ENCODE results near the gene HOTAIR.

The HOTAIR gene

GRCh38 chr12:53985692-53985993 lies 10.9 kb upstream of the HOTAIR start:
- no peak for DNase-seq

DNA sequence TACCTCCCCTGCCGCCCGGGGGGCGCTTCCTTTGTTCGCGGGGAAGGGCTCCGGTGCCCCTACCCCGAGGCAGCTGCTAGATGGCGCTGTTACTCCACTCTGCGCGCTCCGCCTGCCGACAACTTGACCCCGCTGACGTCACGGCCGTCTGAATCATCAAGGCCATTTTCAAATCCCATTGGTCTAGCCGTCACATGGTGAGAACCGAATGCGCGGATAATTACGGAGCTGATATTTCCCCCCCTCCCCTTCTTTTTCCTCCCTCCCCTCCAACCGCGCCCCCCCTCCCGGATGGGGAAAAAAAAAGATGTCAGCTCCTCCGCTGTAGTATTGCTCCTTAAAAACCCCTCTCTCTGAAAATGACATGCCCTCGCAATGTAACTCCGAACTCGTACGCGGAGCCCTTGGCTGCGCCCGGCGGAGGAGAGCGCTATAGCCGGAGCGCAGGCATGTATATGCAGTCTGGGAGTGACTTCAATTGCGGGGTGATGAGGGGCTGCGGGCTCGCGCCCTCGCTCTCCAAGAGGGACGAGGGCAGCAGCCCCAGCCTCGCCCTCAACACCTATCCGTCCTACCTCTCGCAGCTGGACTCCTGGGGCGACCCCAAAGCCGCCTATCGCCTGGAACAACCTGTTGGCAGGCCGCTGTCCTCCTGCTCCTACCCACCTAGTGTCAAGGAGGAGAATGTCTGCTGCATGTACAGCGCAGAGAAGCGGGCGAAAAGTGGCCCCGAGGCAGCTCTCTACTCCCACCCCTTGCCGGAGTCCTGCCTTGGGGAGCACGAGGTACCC lies 10.3 kb upstream of the HOTAIR start, which contains the start of gene HOXC10:
HOXC10 (plus strand) TSS at position 246 of the 791 bp plus-strand sequence; CDS start at position 360, 114 bp downstream.
- peak; percentile 78 for DNase-seq

- no peak for DNase-seq
Observed at GRCh38 chr12:53983950-53984572, 9.3 kb upstream of the HOTAIR start.

DNA sequence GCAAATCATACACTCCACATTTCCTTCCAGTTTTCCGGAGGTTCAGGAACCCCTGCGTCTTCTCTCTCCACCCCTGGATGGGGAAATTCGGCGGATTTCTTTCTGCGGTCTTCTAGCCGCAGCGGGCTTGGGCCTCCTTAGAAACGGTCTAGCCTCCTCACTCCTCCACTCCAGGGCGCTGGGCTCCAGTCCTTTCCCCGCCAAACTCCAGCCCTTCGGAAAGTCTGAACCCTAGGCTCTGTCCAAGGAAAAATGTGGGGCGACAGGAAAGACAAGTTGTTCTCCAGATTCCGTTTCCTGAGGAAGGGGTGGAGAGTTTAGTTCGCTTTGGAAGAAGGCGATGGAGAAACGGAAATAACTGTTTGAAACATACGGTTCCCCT lies 8.8 kb upstream of the HOTAIR start:
- no peak for DNase-seq

DNA sequence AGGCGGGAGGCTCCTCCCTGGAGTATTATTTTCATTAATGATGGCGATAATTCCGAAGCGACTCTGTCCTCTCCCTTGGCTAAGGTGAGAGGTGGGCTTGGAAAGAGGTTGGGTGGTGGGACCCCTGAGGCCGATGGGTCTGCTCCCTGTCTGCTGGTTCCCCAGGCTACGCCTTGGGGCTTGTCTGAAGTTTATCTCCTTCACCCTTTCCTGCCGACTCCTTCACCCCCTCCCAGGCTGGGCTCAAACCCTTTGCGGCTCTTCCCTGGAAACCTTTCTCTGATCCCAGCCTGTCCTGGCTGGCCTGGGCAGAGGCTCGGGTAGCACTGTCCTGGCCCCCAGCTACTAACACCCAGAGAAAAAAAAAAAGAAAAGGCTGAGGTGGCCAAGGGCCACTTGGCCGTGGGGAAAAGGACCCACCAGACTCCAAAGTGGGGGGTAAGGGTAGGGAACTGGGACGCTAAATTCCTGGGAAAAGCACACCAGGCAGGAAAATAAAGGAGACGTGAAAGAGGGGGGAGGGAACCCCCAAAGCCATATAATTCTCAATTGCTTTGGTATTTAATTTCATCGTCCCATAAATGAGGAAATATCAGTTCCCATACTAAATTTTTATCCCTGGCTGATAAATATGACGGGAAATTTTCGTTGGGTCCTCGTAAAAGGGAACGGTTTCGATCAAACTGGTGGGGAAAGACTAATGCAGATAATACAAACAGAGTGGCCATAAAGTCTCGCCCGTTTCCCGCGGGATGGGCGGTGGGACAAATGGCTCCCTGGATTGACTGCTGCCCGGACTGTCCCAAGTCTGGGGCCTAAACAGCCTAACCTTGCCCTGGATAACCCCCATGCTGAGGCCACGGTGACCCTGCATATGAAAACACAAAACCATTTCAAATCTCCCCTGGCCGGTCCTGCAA lies 8.2 kb upstream of the HOTAIR start:
- DNase-seq: no peak

GRCh38 chr12:53981634-53982565 lies 7.1 kb upstream of the HOTAIR start:
- no peak for DNase-seq

DNA sequence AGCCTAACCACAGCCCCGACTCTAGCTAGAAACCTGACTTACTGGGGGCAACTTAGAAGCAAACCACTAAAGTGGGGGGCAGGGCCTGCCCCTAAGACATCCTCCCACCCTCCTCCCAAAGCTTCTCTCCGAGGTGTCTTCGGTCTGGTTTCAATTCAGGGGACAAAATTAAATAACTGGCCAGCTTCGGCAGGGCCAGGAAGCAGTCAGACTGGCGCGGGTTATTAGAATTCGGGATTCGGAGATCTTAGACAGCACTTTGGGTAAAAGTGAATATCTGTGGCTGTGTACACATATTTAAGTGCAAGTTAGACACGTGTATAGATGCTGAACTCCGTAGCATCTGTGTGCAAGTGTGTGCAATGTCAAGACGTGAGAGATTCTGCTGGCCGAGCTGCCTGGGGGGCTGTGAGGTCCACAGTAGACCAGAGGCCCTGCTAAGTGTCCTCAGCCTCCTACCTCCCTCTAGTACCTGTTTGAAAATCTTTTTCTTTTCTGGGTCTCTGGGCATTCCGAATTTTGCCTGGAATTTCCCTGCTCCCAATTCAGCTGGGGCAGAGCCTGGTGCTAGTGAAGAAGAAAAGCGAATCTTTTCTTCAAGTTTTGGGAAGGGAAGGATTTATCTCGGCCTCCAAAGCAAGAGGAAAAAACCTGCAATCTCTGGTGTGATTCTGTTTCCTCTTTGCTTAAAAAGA lies 6.2 kb upstream of the HOTAIR start:
- no peak for DNase-seq

DNA sequence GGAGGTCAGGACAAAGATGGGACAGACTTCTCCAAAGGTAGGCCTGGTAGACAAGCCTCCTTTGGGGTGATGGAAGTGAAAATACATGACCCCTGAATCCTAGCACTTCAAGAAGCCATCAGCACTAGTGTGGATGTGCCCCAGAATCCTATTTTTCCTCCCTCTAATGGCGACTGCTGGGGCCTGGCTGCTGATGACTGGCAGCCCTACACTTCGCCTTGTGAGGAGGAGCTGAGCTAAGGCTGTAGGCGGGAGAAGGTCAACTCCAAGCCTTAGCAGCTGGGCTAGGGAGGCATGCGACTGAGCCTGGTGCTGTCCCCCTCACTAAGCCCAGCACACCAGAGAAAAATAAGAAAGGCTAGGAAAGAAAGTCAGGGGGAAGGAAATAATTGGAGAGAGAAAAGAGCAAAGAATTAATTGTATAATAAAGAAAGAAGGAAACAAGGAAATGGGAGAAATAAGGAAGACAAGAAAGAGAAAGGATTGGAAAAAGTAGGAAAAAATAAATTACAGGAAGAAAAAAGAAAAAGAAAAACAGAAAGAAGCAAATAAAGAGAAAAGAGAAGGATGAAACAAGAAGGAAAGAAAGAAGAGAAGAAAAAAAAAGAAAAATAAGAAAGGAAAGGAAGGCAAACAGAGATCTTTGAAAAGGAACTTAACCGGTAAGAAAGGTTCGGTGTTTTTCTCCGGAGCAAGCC lies 5.5 kb upstream of the HOTAIR start:
- no peak for DNase-seq

DNA sequence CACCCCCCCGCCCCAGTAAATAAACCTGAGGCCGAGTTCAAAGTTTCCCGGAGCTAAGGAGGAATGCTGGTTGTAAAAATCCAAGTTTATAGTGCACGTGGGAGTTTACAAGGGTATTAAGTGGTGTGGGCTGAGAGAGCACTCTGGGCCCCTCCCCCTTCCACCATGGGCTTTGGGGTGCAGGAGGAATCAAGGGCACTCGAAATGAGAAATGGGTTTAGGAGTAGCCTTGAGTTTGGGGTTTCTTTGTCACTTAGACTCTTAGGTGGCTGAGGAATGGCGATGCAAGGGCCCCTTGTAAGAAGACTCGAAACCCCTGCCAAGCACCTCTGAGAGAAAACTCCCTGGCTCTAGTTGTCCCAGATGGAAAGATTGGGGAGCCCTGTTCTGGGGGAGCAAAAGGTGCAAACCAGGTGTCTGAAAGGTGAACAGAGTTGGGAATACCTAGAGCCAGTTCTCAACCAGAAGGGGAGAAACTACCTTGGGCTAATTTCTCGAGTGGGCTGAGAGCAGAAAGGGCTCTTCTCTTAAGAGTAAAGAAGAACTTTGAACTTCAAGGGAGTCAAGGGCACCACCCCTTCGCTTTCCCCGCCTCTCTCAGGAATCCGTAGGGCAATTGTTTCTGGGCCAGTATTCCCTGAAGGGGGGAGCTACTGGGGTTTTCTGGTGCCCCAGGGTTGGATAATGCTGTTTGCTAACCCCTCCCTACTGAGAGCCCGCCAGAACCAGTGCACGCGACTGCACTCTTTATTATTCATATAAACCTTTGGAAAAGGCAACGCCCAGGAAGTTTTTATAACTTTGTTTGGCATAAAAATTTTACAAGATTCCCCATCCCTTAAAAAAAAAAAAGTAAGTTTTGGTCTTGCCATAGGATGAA lies 4.0 kb upstream of the HOTAIR start:
- DNase-seq: no peak

GRCh38 chr12:53977596-53978445 lies 3.1 kb upstream of the HOTAIR start:
- no peak for DNase-seq

DNA sequence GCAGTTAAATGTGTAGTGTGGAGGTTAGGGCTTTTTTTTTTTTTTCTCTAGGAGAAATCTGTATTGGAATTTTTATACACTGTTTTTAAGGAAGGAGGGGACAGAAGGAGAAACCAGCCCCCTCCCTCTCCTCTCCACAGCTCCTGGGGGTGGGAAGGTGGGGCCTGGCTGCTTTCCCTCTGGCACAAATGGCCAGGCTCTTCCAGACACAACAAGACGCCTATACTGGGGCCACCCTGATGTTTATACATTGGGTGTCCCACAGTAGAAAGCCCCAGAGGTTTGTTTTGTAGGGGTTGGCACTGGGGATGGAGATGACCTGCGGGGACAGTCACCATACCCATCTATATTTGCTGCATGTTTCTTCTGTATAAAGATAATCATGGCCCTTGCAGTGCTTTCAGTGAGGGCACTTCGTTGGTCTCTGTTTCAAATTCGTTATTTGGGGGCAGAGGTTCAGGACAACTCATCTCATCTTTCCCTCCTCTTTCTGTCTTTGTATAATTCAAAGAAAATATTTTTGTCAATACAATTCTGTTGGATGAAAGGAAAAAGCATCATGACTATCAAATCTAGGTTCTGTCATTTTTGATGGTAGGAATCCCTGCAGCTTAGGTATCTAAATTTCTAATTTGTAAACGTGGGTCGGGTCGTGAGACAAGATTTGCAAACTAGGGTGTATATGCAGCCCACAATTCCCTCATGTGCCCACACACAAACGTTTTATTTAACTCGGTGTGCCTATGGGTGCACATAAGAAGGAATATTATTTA lies 2.3 kb upstream of the HOTAIR start:
- DNase-seq: no peak

DNA sequence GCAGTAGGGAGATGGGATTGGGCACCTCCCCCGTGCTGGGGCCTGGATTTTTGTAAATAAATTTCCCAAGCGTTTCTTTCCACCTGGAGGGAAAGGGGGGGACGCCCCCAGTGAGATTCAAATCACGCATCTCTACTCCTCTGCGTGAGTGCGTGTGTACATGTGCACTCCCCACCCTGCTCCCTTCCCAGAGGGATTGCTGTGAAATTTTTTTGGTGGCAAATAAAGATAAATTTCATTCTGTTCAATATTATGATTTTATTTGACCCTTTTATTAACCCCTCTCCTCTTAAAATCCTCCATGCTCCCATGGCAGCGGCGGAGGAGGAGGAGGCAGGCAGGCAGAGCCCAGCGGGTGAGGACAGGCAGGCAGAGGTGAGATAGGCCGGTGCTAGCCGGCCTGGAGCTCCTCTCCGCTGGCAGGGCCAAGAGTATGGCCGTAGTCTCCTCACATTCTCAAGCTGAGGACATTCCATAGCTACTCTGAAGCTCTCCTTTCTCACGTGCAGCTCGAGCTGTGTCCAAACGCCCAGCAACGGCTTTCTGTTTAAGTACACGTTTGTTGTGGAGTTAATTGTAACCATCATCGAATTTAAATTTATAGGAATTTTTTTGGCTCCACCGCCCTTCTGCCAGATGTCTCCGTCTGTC lies 1.5 kb upstream of the HOTAIR start:
- no peak for DNase-seq

DNA sequence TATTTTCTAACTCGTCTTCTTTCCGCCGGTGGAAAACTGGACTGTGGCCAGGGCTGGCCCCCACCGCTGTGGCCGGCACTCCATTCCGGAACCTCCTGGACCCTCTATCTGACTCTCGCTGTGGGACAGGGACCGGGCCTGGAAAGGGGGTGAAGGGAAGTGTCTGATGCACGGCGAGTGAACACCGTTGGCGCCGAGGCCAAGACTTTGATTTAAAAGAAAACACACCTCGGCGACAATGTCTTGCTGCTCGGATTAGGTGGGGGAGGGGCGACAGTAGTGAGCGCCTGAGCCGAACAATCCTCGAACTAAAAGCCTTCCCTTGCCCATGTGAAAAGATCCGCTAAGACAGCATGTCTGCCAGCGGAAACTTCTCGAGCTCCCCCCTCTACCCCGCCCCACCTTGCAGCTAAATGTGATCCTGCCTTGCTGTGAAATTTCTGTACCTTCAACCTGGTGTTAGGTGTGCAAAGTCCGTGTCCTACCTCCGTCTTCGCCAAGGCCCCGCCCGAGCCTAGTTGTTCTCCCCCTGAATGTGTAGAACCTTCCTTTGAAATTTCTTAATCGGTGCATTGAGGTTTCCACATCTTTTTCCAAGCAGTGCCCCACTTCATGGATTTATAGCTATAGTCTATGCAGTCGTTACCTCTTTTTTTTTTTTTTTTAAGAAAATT lies 862 bp upstream of the HOTAIR start:
- DNase-seq: no peak

- DNase-seq: no peak
Observed at GRCh38 chr12:53975064-53975471, 314 bp upstream of the HOTAIR start.

GRCh38 chr12:53973236-53974042 lies 1.3 kb downstream of the HOTAIR start:
- no peak for DNase-seq

DNA sequence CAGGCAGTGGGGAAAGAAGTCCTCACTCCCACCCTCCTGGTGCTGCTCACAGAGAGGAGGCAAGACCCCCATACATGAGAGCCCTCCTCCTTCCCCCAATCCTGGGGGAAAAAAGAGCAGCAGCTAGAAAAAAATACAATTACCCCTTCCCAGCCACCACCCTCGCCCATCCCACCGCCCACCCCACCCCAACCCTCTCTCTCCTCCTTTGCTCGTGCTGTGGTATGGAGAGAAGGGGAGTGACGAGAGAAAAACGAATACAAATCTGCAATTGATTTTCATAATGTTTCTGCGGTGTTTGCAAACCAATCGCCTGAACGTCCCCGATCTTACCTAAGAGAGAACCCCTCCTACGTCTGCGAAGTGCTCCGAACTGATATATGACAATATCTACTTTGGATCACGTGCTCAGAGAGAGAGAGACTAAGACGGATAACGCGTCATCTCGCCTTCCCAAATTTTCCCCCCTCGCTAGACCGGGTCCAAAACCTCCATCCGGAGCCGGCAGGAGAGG lies 2.0 kb downstream of the HOTAIR start, which contains the start of gene HOXC11:
HOXC11 (plus strand) TSS at position 405 of the 514 bp plus-strand sequence. CDS start 116 bp downstream, outside the sequence.
- DNase-seq: no peak

All from suppressor macrophage treated with lipopolysaccharide for 4 hours (primary cell).